Colonic mucosa (tissue), 4 donors: ENCODE results near the gene PACS2. TPM values are rescaled to one million over a fixed set of nuclear protein-coding genes. Genes with fewer than 3 reads are reported as not detected.

Experiments
- DNase-seq: peaks from one replicate; pipeline ENCODE4 v3.0.0-alpha.2; 2020
- H3K27ac ChIP-seq: fragments of 200-600 bp; one replicate; pipeline ENCODE4 v1.8.0; 2021
- H3K27me3 ChIP-seq: fragments of 200-600 bp; one replicate; pipeline ENCODE4 v1.8.0; 2021
- H3K36me3 ChIP-seq: fragments of 200-600 bp; one replicate; pipeline ENCODE4 v1.8.0; 2021
- H3K4me1 ChIP-seq: fragments of 200-600 bp; one replicate; pipeline ENCODE4 v1.8.0; 2021; ENCODE audit warnings: mild to moderate bottlenecking
- H3K4me3 ChIP-seq: fragments of 200-600 bp; one replicate; pipeline ENCODE4 v1.8.0; 2021
- H3K9ac ChIP-seq, 2 donors: one replicate each; pipeline ENCODE4 v1.7.0; 2013; ENCODE audit warnings: control low read depth in 2 of 2, low read depth in 2 of 2, low read length in 2 of 2
- H3K9me3 ChIP-seq: fragments of 200-600 bp; one replicate; pipeline ENCODE4 v1.8.0; 2021
- intact Hi-C: fragments of 100-400 bp; cut with DNase I; formaldehyde crosslinking; loops from one replicate; pipeline ENCODE4 v1.14.1; 2022
- total RNA-seq, 2 donors: library from RNA; stranded (reverse); fragmentation: NEBNext Ultra II Directional in 1 of 2; extraction: Animal tissue kit (Norgen Biotek cat#: 25700) in 1 of 2; gene quantifications; one replicate each; pipeline ENCODE4 v1.2.1, GENCODE V29; 2021
- TF ChIP-seq, protein P1 (sequence below): fragments of 200-600 bp; IDR thresholded peaks from one replicate; pipeline ENCODE4 v1.8.0; 2022; ENCODE audit warnings: antibody characterized with exemption, mild to moderate bottlenecking
- donor health status: healthy.
- donor health status: DM: no; HTN: no; CAD: no.
- donor health status: DM: no; HTN: no; CAD: no.

The PACS2 gene
- total RNA-seq, 2 donors from 2014 or later: 44.1 to 82.5 TPM

DNA sequence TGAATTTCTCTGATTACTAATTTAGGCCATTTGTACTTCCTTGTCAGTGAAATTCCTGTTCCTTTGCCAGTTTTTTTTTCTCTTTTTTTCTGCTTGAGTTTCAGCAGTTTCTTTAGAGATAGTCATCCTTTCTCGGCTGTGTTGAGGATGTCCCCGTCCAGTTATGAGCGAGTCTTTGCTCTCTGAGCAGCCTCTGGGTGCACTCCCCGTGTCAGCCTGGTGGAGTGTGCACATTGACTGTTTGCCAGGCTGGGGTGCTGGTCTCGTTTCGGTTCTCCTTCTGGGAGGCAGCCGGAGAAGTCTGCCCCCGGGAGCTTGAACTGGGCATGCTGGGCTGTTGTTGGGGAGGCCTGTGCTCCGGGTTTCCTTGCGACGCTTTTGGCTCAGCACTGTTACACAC lies 3.0 kb downstream of the PACS2 start:
- TF ChIP-seq, protein P1, sequence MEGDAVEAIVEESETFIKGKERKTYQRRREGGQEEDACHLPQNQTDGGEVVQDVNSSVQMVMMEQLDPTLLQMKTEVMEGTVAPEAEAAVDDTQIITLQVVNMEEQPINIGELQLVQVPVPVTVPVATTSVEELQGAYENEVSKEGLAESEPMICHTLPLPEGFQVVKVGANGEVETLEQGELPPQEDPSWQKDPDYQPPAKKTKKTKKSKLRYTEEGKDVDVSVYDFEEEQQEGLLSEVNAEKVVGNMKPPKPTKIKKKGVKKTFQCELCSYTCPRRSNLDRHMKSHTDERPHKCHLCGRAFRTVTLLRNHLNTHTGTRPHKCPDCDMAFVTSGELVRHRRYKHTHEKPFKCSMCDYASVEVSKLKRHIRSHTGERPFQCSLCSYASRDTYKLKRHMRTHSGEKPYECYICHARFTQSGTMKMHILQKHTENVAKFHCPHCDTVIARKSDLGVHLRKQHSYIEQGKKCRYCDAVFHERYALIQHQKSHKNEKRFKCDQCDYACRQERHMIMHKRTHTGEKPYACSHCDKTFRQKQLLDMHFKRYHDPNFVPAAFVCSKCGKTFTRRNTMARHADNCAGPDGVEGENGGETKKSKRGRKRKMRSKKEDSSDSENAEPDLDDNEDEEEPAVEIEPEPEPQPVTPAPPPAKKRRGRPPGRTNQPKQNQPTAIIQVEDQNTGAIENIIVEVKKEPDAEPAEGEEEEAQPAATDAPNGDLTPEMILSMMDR: no peak
- Histone ChIP-seq H3K4me1 (peaks cover 6% of the 10 kb centered on the region), H3K9ac (peak overlapping the region in 1 of 2 donors; percentile 8), H3K4me3 (no peak overlapping the region), H3K9me3 (no peaks in the 10 kb centered on the region), H3K36me3 (no peaks in the 10 kb centered on the region), H3K27ac (no peak overlapping the region), H3K27me3 (no peaks in the 10 kb centered on the region)
- intact Hi-C loops: loop anchor here (5.0 kb wide), 1 partner anchor 70 kb away; the partner anchor contains the start of gene BTBD6
- DNase-seq: no peak

DNA sequence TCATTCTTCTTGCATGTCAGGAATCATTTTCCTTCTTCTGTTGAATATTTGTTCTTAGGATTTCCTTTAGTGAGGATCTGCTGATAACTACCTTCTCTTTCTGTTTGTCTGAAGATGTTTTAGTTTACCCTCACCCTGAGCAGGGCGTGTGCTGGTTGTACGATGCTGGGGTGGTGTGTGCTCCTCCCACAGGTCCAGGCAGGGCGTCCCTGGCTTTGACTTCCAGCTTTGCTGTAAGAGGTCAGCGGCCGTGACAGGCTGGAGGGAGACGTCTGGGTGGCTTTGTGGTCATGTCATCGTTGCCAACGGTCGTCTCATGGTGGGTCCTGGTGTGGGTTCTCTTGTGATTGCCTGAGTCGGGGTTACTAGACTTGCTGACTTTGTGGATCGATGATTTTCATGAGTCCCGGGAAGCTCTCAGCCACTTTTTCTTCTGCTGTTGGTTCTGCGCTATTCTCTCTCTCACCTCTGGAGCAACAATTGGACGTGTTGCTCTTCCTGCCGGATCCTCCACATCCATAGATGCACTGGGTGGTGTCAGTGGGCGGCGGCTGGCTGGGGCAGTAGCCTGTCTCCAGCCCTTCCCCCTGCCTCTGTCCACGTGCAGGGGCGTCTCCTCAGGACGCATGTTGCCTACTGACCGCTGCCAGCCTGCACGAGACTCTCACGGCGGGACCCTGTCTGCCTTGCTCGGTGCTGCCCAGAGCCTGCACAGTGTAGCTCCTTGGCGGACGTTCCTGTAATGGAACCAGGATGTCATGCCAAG lies 8.4 kb downstream of the PACS2 start:
- DNase-seq: no peak
- intact Hi-C loops: no loop called here
- H3K4me1 ChIP-seq: no peaks in the 10 kb centered on the region
- no peaks in the 10 kb centered on the region for H3K27me3 ChIP-seq
- TF ChIP-seq, protein P1: no peak
- H3K9ac ChIP-seq: no peak overlapping the region
- no peak overlapping the region for H3K4me3 ChIP-seq
- no peaks in the 10 kb centered on the region for H3K36me3 ChIP-seq
- H3K27ac ChIP-seq: no peak overlapping the region
- H3K9me3 ChIP-seq: no peaks in the 10 kb centered on the region

DNA sequence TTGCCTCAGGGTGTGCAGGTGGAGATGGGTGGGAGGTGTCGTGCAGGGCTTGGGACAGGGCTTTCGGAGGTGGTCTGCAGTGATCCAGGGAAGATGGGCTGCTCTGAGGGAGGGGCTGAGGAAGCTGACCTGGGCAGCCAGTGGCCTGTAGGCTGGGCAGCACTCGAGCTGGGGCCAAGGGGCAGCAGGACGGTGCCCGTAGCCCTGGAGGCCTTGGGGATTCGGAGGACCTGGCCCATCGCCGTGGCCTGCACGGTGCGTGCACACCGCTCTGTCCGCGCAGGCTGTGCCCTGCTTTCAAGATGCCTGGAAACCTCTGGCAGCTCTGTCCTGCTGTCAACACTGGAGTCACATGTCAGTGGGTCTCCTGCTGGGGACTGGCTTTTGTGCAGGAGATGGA lies 9.1 kb downstream of the PACS2 start:
- Histone ChIP-seq H3K27me3 (no peaks in the 10 kb centered on the region), H3K9ac (no peak overlapping the region), H3K9me3 (no peaks in the 10 kb centered on the region), H3K27ac (no peak overlapping the region), H3K4me1 (no peaks in the 10 kb centered on the region), H3K36me3 (no peaks in the 10 kb centered on the region), H3K4me3 (no peak overlapping the region)
- intact Hi-C loops: no loop called here
- DNase-seq: no peak
- TF ChIP-seq, protein P1: no peak

DNA sequence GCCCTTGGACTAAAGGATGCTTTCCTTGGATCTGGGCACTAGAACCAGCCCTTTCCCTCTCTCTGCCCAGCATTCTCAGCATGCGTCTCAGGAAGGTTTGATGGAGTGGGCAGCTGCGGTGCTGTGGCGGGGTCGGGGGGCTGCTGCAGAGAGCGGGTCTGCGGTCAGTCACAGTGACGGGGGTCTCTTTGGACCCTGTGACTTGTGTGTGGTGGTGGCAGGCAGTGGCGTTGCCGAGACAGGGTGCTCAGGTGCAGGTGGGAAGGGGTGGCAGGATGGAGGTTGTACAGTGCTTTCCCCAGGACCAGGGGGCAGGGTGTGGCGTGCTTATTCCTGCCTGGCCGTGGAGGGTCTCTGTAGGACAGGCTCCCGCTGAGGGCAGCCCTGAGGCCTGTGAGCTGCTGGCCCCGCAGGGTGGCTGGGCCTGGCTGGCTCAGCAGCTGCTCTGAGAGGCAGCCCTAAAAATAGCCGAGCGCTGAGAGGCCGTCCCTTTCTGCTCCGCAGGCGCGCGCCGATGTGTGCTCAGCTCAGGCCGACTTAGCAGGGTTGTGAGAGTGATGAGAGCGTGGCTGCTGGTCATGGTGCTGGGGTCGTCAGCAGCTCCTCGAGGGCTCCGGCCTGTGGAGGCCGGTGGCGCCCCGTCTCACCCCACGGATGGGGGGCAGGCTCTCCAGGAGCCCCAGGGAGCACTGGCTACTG lies 9.7 kb downstream of the PACS2 start:
- H3K27ac ChIP-seq: no peak overlapping the region
- no peak overlapping the region for H3K9ac ChIP-seq
- intact Hi-C loops: no loop called here
- no peaks in the 10 kb centered on the region for H3K4me1 ChIP-seq
- H3K36me3 ChIP-seq: no peaks in the 10 kb centered on the region
- no peaks in the 10 kb centered on the region for H3K9me3 ChIP-seq
- H3K4me3 ChIP-seq: no peak overlapping the region
- H3K27me3 ChIP-seq: no peaks in the 10 kb centered on the region
- TF ChIP-seq, protein P1: no peak
- no peak for DNase-seq

DNA sequence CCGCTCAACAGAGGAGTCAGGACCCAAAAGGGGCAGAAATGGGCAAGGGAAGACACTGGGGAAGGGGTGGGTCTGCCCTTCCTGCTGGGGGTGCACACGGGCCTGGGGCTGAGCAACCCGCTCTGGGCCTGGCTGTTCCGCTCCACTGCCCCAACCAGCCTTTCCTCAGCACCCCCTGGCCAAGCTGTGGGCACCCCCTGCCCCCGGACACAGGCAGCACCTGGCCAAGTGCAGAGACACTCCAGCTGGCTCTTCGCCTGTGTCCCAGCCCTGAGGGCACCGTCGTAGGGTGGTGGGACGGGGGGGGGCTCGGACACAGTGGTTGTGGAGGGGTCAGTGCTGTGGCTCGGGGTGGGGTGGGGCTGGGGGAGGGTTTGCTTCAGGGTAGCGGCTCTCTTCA lies 10.3 kb downstream of the PACS2 start:
- no peak for DNase-seq
- no peak overlapping the region for H3K4me3 ChIP-seq
- H3K36me3 ChIP-seq: no peaks in the 10 kb centered on the region
- TF ChIP-seq, protein P1: no peak
- H3K27me3 ChIP-seq: no peaks in the 10 kb centered on the region
- no peak overlapping the region for H3K27ac ChIP-seq
- H3K9me3 ChIP-seq: no peaks in the 10 kb centered on the region
- intact Hi-C loops: no loop called here
- H3K4me1 ChIP-seq: no peaks in the 10 kb centered on the region
- no peak overlapping the region for H3K9ac ChIP-seq
